ENCODE measurements around the gene FGFR3. TPM values are rescaled to one million over a fixed set of nuclear protein-coding genes. Genes with fewer than 3 reads are reported as not detected.

The FGFR3 gene
- total RNA-seq, 1 donor from 2014 or later: 32.1 TPM

- peak overlapping the region; percentile 57 for H3K4me3 ChIP-seq
- peaks cover 18% of the 10 kb centered on the region for H3K4me1 ChIP-seq
- peak; percentile 79 for DNase-seq
- H3K27me3 ChIP-seq: peaks cover 28% of the 10 kb centered on the region
- ATAC-seq: peak; percentile 40
- no peaks in the 10 kb centered on the region for H3K36me3 ChIP-seq
- H3K9me3 ChIP-seq: no peaks in the 10 kb centered on the region
- no peak for TF ChIP-seq CTCF (IDR thresholded peaks at IDR 0.05)
- intact Hi-C loops (cut with DNase I): no loop called here
- H3K27ac ChIP-seq: no peak overlapping the region
Observed at GRCh38 chr4:1793496-1793840, 375 bp downstream of the FGFR3 start.

DNA sequence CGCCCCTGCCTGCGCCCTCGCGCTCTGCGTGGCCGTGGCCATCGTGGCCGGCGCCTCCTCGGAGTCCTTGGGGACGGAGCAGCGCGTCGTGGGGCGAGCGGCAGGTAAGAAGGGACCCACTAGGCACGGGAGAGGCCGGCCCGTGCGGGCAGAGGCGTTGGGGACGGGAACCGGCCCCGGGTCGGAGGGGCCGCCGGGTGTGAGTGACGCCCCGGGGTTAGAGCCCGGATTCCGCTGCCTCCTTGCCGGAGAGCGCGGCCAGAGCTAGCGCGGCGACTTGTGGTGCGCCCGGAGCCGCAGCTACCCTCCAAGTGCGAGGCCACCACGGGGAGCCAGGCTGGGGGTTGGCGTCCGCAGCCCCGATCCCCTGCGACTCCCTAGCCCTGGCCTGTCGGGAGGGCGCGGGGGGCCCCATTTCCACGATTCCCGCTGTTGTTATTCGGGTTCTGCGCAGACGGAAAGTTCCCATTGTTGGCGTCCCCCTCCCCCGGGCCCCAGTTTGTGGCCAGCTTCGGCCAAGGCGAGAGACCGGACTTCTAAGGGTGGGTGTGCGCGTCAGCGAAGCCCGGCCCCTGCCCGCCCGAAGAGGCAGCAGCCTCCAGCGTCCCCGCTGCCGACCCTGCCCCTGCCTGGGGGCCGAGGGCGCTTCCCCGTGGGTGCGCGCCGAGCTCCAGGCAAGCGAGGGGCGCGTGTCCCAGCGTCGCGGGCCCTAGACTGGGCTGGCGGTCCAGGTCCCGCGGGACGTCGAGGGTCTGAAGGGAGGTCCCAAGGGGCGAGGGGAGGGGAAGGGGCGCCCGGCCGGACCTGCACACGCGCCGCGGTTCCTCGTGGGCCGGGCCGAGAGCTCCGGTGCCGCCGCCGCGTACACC, 1.1 kb downstream of the FGFR3 start:
- no peaks in the 10 kb centered on the region for H3K9me3 ChIP-seq
- no peak for TF ChIP-seq CTCF (IDR thresholded peaks at IDR 0.05)
- peak overlapping the region; percentile 36 for H3K27ac ChIP-seq
- H3K27me3 ChIP-seq: peaks cover 28% of the 10 kb centered on the region
- H3K36me3 ChIP-seq: no peaks in the 10 kb centered on the region
- ATAC-seq (no peak), DNase-seq (no peak)
- H3K4me3 ChIP-seq: peak overlapping the region; percentile 57
- intact Hi-C loops (cut with DNase I): no loop called here
- H3K4me1 ChIP-seq: peaks cover 18% of the 10 kb centered on the region

- no peaks in the 10 kb centered on the region for H3K36me3 ChIP-seq
- H3K4me3 ChIP-seq: peak overlapping the region; percentile 57
- no peaks in the 10 kb centered on the region for H3K9me3 ChIP-seq
- intact Hi-C loops (cut with DNase I): no loop called here
- ATAC-seq: no peak
- H3K27me3 ChIP-seq: peaks cover 28% of the 10 kb centered on the region
- no peak overlapping the region for H3K27ac ChIP-seq
- peaks cover 18% of the 10 kb centered on the region for H3K4me1 ChIP-seq
- TF ChIP-seq CTCF (IDR thresholded peaks at IDR 0.05): no peak
- DNase-seq: no peak
Observed at GRCh38 chr4:1794809-1795298, 1.8 kb downstream of the FGFR3 start.

DNA sequence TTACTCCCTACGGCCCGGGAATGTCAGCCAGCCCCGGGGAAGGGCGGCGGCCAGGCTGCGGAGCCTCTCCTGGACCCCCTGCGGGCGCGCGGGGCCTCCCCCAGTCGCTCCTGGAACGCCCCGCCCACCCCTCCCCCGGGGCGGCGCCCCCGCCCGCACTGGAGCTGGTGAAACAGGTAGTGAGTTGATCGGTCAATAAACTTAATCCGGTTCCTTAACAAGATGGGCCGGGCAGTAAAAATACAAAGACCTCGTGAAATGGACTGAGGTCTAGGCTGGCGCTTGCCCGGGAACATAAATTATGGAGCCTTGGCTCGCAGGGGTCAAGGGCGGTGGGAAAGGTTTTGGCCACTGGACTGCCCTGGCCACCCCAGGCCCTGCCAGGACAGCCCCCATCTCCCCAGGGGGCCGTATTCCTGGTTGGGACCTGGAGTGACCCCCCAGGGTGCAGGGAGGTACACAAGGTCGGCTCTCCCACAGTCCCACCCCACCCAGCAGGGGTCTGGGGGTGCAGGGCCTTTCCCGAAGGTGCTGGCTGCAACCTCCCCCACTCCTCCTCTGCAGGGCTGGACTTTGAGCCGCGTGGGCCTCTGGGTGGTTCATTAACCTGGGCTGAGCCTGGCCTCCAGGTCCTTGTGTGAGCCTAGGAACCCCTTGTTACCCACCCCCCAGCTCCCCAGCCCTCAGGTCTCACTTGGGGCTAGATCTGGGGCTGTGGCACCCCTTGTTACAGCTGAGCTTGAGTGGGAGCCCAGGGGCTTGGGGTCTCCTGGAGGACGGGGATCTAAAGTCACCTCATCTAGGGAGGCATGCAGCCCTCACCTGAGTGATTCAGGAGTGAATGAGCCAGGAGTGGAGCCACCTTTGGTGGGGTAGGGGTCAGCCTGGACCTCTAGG, 2.5 kb downstream of the FGFR3 start:
- Histone ChIP-seq H3K36me3 (no peaks in the 10 kb centered on the region), H3K4me1 (peaks cover 18% of the 10 kb centered on the region), H3K9me3 (no peaks in the 10 kb centered on the region), H3K27ac (no peak overlapping the region), H3K27me3 (peaks cover 28% of the 10 kb centered on the region), H3K4me3 (peak overlapping the region; percentile 57)
- no peak for TF ChIP-seq CTCF (IDR thresholded peaks at IDR 0.05)
- no peak for ATAC-seq
- intact Hi-C loops (cut with DNase I): no loop called here
- DNase-seq: no peak

- Histone ChIP-seq H3K4me1 (peaks cover 18% of the 10 kb centered on the region), H3K9me3 (no peaks in the 10 kb centered on the region), H3K4me3 (no peak overlapping the region), H3K36me3 (no peaks in the 10 kb centered on the region), H3K27me3 (peaks cover 28% of the 10 kb centered on the region), H3K27ac (no peak overlapping the region)
- TF ChIP-seq CTCF (IDR thresholded peaks at IDR 0.05): no peak
- DNase-seq (no peak), ATAC-seq (no peak)
- intact Hi-C loops (cut with DNase I): no loop called here
Observed at GRCh38 chr4:1796486-1797204, 3.6 kb downstream of the FGFR3 start.

Data from upper lobe of right lung (tissue), 1 donor.